ENCODE data around the gene ZMYND15. TPM values are rescaled to one million over a fixed set of nuclear protein-coding genes. Genes with fewer than 3 reads are reported as not detected.

ZMYND15 gene
- total and polyA plus RNA-seq, 2 donors (not counting 3 experiments of a cell fraction or from before 2014, with no cell fraction given): 0.12 to 0.44 TPM

DNA sequence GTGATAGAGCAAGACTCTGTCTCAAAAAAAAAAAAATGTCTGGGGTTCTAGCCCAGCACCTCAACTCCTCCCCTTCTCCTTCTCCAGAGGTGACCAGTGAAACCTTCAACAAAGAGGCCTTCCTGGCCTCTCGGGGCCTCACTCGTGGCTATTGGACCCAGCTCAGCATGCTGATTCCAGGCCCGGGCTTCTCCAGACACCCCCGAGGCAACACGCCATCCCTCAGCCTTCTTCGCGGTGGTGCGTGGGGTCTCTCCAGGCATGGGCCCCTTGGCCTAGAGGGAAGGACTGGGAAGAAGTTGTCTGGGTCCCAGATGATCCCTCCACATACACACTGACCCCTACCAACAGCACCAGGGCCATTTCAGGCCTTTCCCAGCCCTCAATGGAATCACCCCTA is 3.6 kb downstream of the ZMYND15 start:
- H3K4me2 ChIP-seq (ENCODE audit: insufficient read depth, low read length): no peak overlapping the region
- no TSS peak for BruUV-seq (replicated peaks)
- peaks cover 7 to 11% of the 10 kb centered on the region in 2 experiments for H3K27me3 ChIP-seq (ENCODE audit: control insufficient read depth in 2 of 2, insufficient read depth in 2 of 2, low read length in 2 of 2)
- H3K9ac ChIP-seq (replicated peaks; ENCODE audit: extremely low read depth, insufficient read depth, low read length): no peak overlapping the region
- DNase-seq (ENCODE audit: low read depth, low spot score) (no peak), FAIRE-seq (no peak)
- H2AFZ ChIP-seq (ENCODE audit: low read depth, low read length): no peak overlapping the region
- intact Hi-C loops (cut with micrococcal nuclease) (no loop called here), dilution Hi-C loops (cut with MboI; ENCODE audit: extremely low pct_ligation_motif_present, low sequenced_read_pairs) (no loop called here)
- no peaks in the 10 kb centered on the region for H3K9me3 ChIP-seq (replicated peaks; ENCODE audit: control insufficient read depth, insufficient read depth, low read length)
- ChIA-PET POLR2A (no interaction called here), CTCF (interaction anchor here (1.5 kb wide), 1 partner anchor 36 kb away, joined by 3 read pairs; no protein-coding TSS in a partner anchor)
- H4K20me1 ChIP-seq (replicated peaks; ENCODE audit: control insufficient read depth, extremely low read depth, insufficient read depth, low read length): no peaks in the 10 kb centered on the region
- no peak overlapping the region for H3K27ac ChIP-seq (ENCODE audit: insufficient read depth, low read depth, low read length)
- no peaks in the 10 kb centered on the region for H3K36me3 ChIP-seq (ENCODE audit: control insufficient read depth in 2 of 2, extremely low read depth in 1 of 2, insufficient read depth in 2 of 2, low read length in 2 of 2)
- peaks cover 11% of the 10 kb centered on the region for H3K4me1 ChIP-seq (ENCODE audit: control insufficient read depth, extremely low read depth, insufficient read depth, low read length)
- no peak overlapping the region for H3K4me3 ChIP-seq (replicated peaks in 1 of 3; ENCODE audit: insufficient read depth in 1 of 3, low read depth in 1 of 3, low read length in 3 of 3)
- TF ChIP-seq CTCF (IDR thresholded peaks at IDR 0.05; ENCODE audit: extremely low read depth in 1 of 2, insufficient read depth in 1 of 2, low read depth in 1 of 2, low read length in 2 of 2) (no peak), MYC (IDR thresholded peaks at IDR 0.05; ENCODE audit: low read depth, low read length) (no peak), POLR2AphosphoS5 (IDR thresholded peaks at IDR 0.05; ENCODE audit: insufficient read depth, low read depth, low read length) (no peak), FOS (IDR thresholded peaks at IDR 0.05; ENCODE audit: borderline replicate concordance, insufficient read depth, low read length) (no peak), GATA2 (IDR thresholded peaks at IDR 0.05; ENCODE audit: insufficient read depth, insufficient read length, low read depth, low read length) (no peak), EZH2 (IDR thresholded peaks at IDR 0.05; ENCODE audit: borderline replicate concordance, low read depth, low read length, severe bottlenecking) (no peak), POLR2A (IDR thresholded peaks at IDR 0.05; ENCODE audit: low read depth, low read length) (no peak), JUN (IDR thresholded peaks at IDR 0.05; ENCODE audit: borderline replicate concordance, insufficient read depth, insufficient read length, low read depth) (no peak)
- TF ChIP-seq, protein P1, sequence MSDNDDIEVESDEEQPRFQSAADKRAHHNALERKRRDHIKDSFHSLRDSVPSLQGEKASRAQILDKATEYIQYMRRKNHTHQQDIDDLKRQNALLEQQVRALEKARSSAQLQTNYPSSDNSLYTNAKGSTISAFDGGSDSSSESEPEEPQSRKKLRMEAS (IDR thresholded peaks at IDR 0.05; ENCODE audit: insufficient read depth, insufficient read length): no peak
- no peaks in the 10 kb centered on the region for H3K9me1 ChIP-seq (replicated peaks; ENCODE audit: control insufficient read depth, extremely low read depth, insufficient read depth, low read length)
- H3K79me2 ChIP-seq (ENCODE audit: control insufficient read depth, insufficient read depth, low read length): no peaks in the 10 kb centered on the region
